H1 (cell line): ENCODE measurements around the gene LRRC63.

Experiments used
- CBX5 ChIP-seq: fragments of 300-800, 300-1000 bp; sonication (generic); IDR thresholded peaks from 2 replicates; pipeline ENCODE4 v1.7.1; 2016; ENCODE audit warnings: antibody characterized with exemption, low read length, low read depth
- EP300 ChIP-seq, 2 experiments: IDR thresholded peaks; 1 replicate in 1 of 2; 2 replicates in 1 of 2; pipeline ENCODE4 v1.6.1; 2011 to 2012; ENCODE audit warnings: low read depth in 2 of 2, low read length in 2 of 2, mild to moderate bottlenecking in 2 of 2, borderline replicate concordance in 1 of 2, inconsistent platforms in 1 of 2, moderate library complexity in 1 of 2
- EZH2 ChIP-seq: fragments of 200-600 bp; sonication (generic); IDR thresholded peaks from 2 replicates; pipeline ENCODE4 v1.7.1; 2012; ENCODE audit warnings: low read depth, mild to moderate bottlenecking, moderate library complexity, low read length, inconsistent platforms; ENCODE audit not compliant: severe bottlenecking
- MAFK ChIP-seq: IDR thresholded peaks from 2 replicates; pipeline ENCODE4 v1.6.1; 2012; ENCODE audit warnings: low read depth, mild to moderate bottlenecking, improper control_type of control experiment, low read length
- POLR2A ChIP-seq, 2 experiments: IDR thresholded peaks; 1 replicate in 1 of 2; 2 replicates in 1 of 2; pipeline ENCODE4 v1.6.1; 2011; ENCODE audit warnings: low read depth in 2 of 2, low read length in 2 of 2, mild to moderate bottlenecking in 2 of 2; ENCODE audit errors: control extremely low read depth in 1 of 2
- POLR2AphosphoS5 ChIP-seq: IDR thresholded peaks from 2 replicates; pipeline ENCODE4 v1.6.1; 2011; ENCODE audit warnings: low read depth, low read length
- SUZ12 ChIP-seq: fragments of 200-600 bp; sonication (generic); IDR thresholded peaks from 2 replicates; pipeline ENCODE4 v1.6.1; 2012; ENCODE audit warnings: mild to moderate bottlenecking, inconsistent platforms, low read length, moderate library complexity, mixed read lengths

GRCh38 chr13:46202966-46203365, 8.8 kb upstream of the LRRC63 start:
- TF ChIP-seq SUZ12: no peak
- no peak for TF ChIP-seq EZH2
- TF ChIP-seq POLR2AphosphoS5: no peak
- TF ChIP-seq EP300 (IDR thresholded peaks at IDR 0.05; ENCODE audit: borderline replicate concordance in 1 of 2, low read depth in 2 of 2, low read length in 2 of 2): no peak
- TF ChIP-seq MAFK: no peak
- TF ChIP-seq CBX5: no peak
- TF ChIP-seq POLR2A (IDR thresholded peaks at IDR 0.05; ENCODE audit: control extremely low read depth in 1 of 2, low read depth in 2 of 2, low read length in 2 of 2): no peak
